ENCODE measurements around the gene RAB3GAP1. TPM values are rescaled to one million over a fixed set of nuclear protein-coding genes. Genes with fewer than 3 reads are reported as not detected.

RAB3GAP1 gene
- polyA plus RNA-seq, 1 donor from 2014 or later: 43.3 TPM

- H3K9ac ChIP-seq (ENCODE audit: low read length): no peak overlapping the region
- H2AFZ ChIP-seq (ENCODE audit: low read depth, low read length): no peak overlapping the region
- no peak overlapping the region for H3K27ac ChIP-seq (ENCODE audit: low read length)
- no peaks in the 10 kb centered on the region for H3F3A ChIP-seq (ENCODE audit: insufficient read depth, low read length, poor library complexity, severe bottlenecking)
- no peak overlapping the region for H3K4me2 ChIP-seq (ENCODE audit: low read length)
- H3K79me2 ChIP-seq (replicated peaks; ENCODE audit: insufficient read depth, low read length): peaks cover 4% of the 10 kb centered on the region
- H3K27me3 ChIP-seq (ENCODE audit: insufficient read depth, low read depth, low read length): no peaks in the 10 kb centered on the region
- H3K9me3 ChIP-seq (ENCODE audit: low read length): peaks cover 8% of the 10 kb centered on the region
- TF ChIP-seq SMC3 (conservative IDR thresholded peaks at IDR 0.05; ENCODE audit: poor library complexity) (no peak), MXI1 (conservative IDR thresholded peaks at IDR 0.05; ENCODE audit: poor library complexity, severe bottlenecking) (no peak), TAF1 (IDR thresholded peaks at IDR 0.05; ENCODE audit: low read depth) (no peak)
- H3K36me3 ChIP-seq (ENCODE audit: insufficient read depth, low read length): no peaks in the 10 kb centered on the region
- H3K4me3 ChIP-seq (ENCODE audit: low read length): no peak overlapping the region
- H4K20me1 ChIP-seq (ENCODE audit: insufficient read depth): no peaks in the 10 kb centered on the region
- no peaks in the 10 kb centered on the region for H3K9me2 ChIP-seq (ENCODE audit: insufficient read depth, low read length)
These were observed 24.5 kb downstream of the RAB3GAP1 start for GRCh38 chr2:135076556-135076955.

GRCh38 chr2:135078417-135078816 lies 26.3 kb downstream of the RAB3GAP1 start:
- Histone ChIP-seq H3K27me3 (ENCODE audit: insufficient read depth, low read depth, low read length) (no peaks in the 10 kb centered on the region), H3F3A (ENCODE audit: insufficient read depth, low read length, poor library complexity, severe bottlenecking) (no peaks in the 10 kb centered on the region), H3K79me2 (replicated peaks; ENCODE audit: insufficient read depth, low read length) (peaks cover 3% of the 10 kb centered on the region), H3K4me3 (ENCODE audit: low read length) (no peak overlapping the region), H2AFZ (ENCODE audit: low read depth, low read length) (no peak overlapping the region), H3K9me2 (ENCODE audit: insufficient read depth, low read length) (no peaks in the 10 kb centered on the region), H3K9me3 (ENCODE audit: low read length) (no peaks in the 10 kb centered on the region), H3K36me3 (ENCODE audit: insufficient read depth, low read length) (no peaks in the 10 kb centered on the region), H3K9ac (ENCODE audit: low read length) (no peak overlapping the region), H3K4me2 (ENCODE audit: low read length) (no peak overlapping the region), H3K27ac (ENCODE audit: low read length) (no peak overlapping the region), H4K20me1 (ENCODE audit: insufficient read depth) (no peaks in the 10 kb centered on the region)
- no peak for TF ChIP-seq MXI1 (conservative IDR thresholded peaks at IDR 0.05; ENCODE audit: poor library complexity, severe bottlenecking)
- TF ChIP-seq REST (IDR thresholded peaks at IDR 0.05; ENCODE audit: borderline replicate concordance): no peak
- no peak for TF ChIP-seq SMC3 (conservative IDR thresholded peaks at IDR 0.05; ENCODE audit: poor library complexity)
- no peak for TF ChIP-seq TAF1 (IDR thresholded peaks at IDR 0.05; ENCODE audit: low read depth)
- TF ChIP-seq EZH2 (IDR thresholded peaks at IDR 0.05; ENCODE audit: borderline replicate concordance, insufficient read depth, low read length, poor library complexity, severe bottlenecking): no peak
- no peak for TF ChIP-seq POLR2AphosphoS5 (IDR thresholded peaks at IDR 0.05)
- no peak for TF ChIP-seq RAD21 (conservative IDR thresholded peaks at IDR 0.05)
- no peak for TF ChIP-seq CTCF (IDR thresholded peaks at IDR 0.05; ENCODE audit: poor library complexity, severe bottlenecking)
- TF ChIP-seq EP300 (conservative IDR thresholded peaks at IDR 0.05; ENCODE audit: poor library complexity, severe bottlenecking): no peak

GRCh38 chr2:135086222-135086621 lies 34.1 kb downstream of the RAB3GAP1 start:
- Histone ChIP-seq H4K20me1 (ENCODE audit: insufficient read depth) (no peaks in the 10 kb centered on the region), H3K9ac (ENCODE audit: low read length) (no peak overlapping the region), H3K4me2 (ENCODE audit: low read length) (no peak overlapping the region), H3K9me2 (ENCODE audit: insufficient read depth, low read length) (no peaks in the 10 kb centered on the region), H2AFZ (ENCODE audit: low read depth, low read length) (no peak overlapping the region), H3K36me3 (ENCODE audit: insufficient read depth, low read length) (no peaks in the 10 kb centered on the region), H3F3A (ENCODE audit: insufficient read depth, low read length, poor library complexity, severe bottlenecking) (no peaks in the 10 kb centered on the region), H3K27me3 (ENCODE audit: insufficient read depth, low read depth, low read length) (no peaks in the 10 kb centered on the region), H3K79me2 (replicated peaks; ENCODE audit: insufficient read depth, low read length) (peaks cover 10% of the 10 kb centered on the region), H3K27ac (ENCODE audit: low read length) (no peak overlapping the region), H3K4me3 (ENCODE audit: low read length) (no peak overlapping the region), H3K9me3 (ENCODE audit: low read length) (no peaks in the 10 kb centered on the region)
- TF ChIP-seq MXI1 (conservative IDR thresholded peaks at IDR 0.05; ENCODE audit: poor library complexity, severe bottlenecking) (no peak), TAF1 (IDR thresholded peaks at IDR 0.05; ENCODE audit: low read depth) (no peak), EP300 (conservative IDR thresholded peaks at IDR 0.05; ENCODE audit: poor library complexity, severe bottlenecking) (no peak), POLR2AphosphoS5 (IDR thresholded peaks at IDR 0.05) (no peak), EZH2 (IDR thresholded peaks at IDR 0.05; ENCODE audit: borderline replicate concordance, insufficient read depth, low read length, poor library complexity, severe bottlenecking) (no peak), REST (IDR thresholded peaks at IDR 0.05; ENCODE audit: borderline replicate concordance) (no peak), CTCF (IDR thresholded peaks at IDR 0.05; ENCODE audit: poor library complexity, severe bottlenecking) (no peak), SMC3 (conservative IDR thresholded peaks at IDR 0.05; ENCODE audit: poor library complexity) (no peak), RAD21 (conservative IDR thresholded peaks at IDR 0.05) (no peak)

Measured in neural cell (in vitro differentiated cells).